Cardiac atrium fibroblast (primary cell): ENCODE measurements around the gene SULT1C2. TPM values are rescaled to one million over a fixed set of nuclear protein-coding genes. Genes with fewer than 3 reads are reported as not detected.

Experiments
- total RNA-seq: library from RNA; depleted of rRNA; stranded (reverse); fragments of >200 nt; gene quantifications from 2 replicates; pipeline ENCODE4 v1.2.3, GENCODE V29; 2015

SULT1C2 gene
- total RNA-seq: not detected in 2 replicates

GRCh38 chr2:108288534-108289106 lies at the start of gene SULT1C2:
Gene SULT1C2 (plus strand): TSS chr2:108288895. CDS start chr2:108293668, 4,773 bp downstream.

DNA sequence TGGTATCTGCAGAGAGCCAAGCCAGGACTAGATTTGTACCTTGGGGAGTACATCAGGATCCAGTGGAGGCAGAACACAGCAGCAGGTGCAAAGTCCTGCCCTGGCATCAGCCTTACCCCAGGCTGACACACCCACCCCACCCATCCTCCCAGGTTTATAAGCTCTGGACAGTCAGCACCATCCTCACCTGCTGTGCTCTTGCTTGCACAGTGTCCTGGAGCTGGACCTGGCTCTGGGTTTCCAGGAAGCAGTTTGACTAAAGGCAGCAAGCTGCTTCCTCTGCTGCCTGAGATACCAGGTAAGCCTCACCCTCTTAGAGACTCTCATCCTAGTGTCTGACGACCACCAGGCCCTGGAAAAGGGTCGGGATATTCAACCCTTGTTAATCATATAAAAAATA lies 48.9 kb upstream of the SULT1C2 start, which contains the start of gene SULT1C3:
Gene SULT1C3 (plus strand): TSS at position 183 of the 400 bp plus-strand sequence. CDS start 7,227 bp downstream, outside the sequence.

Other genes with a start within 250 kb of the SULT1C2 start
- not detected in 2 replicates for gene SULT1C3, start 48.9 kb upstream of the SULT1C2 start, total RNA-seq
- 0.16 TPM in 1 of 2 replicates, not detected in the other for gene SULT1C4, start 89.1 kb downstream of the SULT1C2 start, total RNA-seq
- gene GCC2, start 160.3 kb downstream of the SULT1C2 start, total RNA-seq: 6.3 and 8.7 TPM in 2 replicates
- 70.1 and 86.7 TPM in 2 replicates for gene LIMS1, start 245.6 kb downstream of the SULT1C2 start, total RNA-seq